ENCODE measurements around the gene CRIP2.

DNA sequence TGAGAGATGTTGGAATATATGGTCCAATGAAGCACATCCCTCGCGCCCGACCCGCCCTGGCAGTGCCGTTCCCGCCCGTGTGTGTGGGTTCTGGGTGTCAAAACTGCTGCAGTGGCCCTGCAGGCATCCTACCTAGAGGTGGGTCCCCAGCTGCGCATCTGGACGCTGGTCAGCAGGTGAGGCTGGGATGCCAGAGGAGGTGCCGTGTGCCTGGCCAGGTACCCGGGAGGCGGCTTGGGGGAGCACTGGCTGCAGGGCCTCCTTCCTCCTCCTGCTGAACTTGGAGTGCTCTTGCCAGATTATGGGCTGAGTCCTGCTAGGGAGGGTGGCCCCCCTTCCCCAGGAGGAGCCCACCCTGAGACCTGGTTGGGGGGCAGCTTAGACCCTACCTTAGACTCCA, 49.8 kb upstream of the CRIP2 start:
- TF ChIP-seq EZH2 (IDR thresholded peaks at IDR 0.05; ENCODE audit: insufficient read depth, poor library complexity, severe bottlenecking) (no peak), EZH2phosphoT487 (IDR thresholded peaks at IDR 0.05; ENCODE audit: insufficient read depth, low read depth) (no peak)
